GM12878 (cell line): ENCODE results near the gene TMPRSS4. TPM values are rescaled to one million over a fixed set of nuclear protein-coding genes. Genes with fewer than 3 reads are reported as not detected.

ENCODE experiments used
- ATAC-seq: fragments of 200-7000 bp; cut with Tn5 transposase; 3 replicates; pipeline ENCODE4 v1.9.1; 2020; ENCODE audit warnings: mild to moderate bottlenecking, moderate library complexity
- BruUV-seq: library from RNA; stranded (reverse); fragments of 400-500 nt; replicated peaks from 2 replicates; lab custom pipeline; 2021; lab: Mats Ljungman, UMichigan
- CTCF ChIA-PET: fragments of 300-600 bp; sonication (Branson Sonifier 250); formaldehyde crosslinking; extraction: SDS; loops from one replicate; lab custom pipeline; 2021; ENCODE audit warnings: inconsistent platforms; lab: Yijun Ruan, JAX
- POLR2A ChIA-PET: fragments of 350-600 bp; formaldehyde crosslinking; extraction: SDS; loops from one replicate; lab custom pipeline; 2021; ENCODE audit warnings: inconsistent platforms; lab: Charles Lee
- RAD21 ChIA-PET: fragments of 300-600 bp; sonication (Branson Sonifier 250); formaldehyde crosslinking; loops from one replicate; lab custom pipeline; 2023; ENCODE audit warnings: antibody characterized with exemption; ENCODE audit not compliant: unreplicated experiment; lab: Charles Lee
- SMC1A ChIA-PET: fragments of 300-600 bp; sonication (Branson Sonifier 250); formaldehyde crosslinking; loops from one replicate; lab custom pipeline; 2023; ENCODE audit not compliant: unreplicated experiment, uncharacterized antibody; lab: Charles Lee
- DNase-seq: peaks from one replicate; pipeline ENCODE4 v3.0.0-alpha.2; 2011; ENCODE audit warnings: low read depth, low spot score
- FAIRE-seq: peaks from 3 replicates; lab custom pipeline; 2011; peaks lifted over from hg19 to GRCh38; lab: Jason Lieb, UNC
- H2AFZ ChIP-seq: 2 replicates; pipeline ENCODE4 v1.6.0; 2011; ENCODE audit warnings: low read depth, low read length, control low read depth; ENCODE audit not compliant: control insufficient read depth
- H3K27ac ChIP-seq: 2 replicates; pipeline ENCODE4 v1.5.1; 2011; ENCODE audit warnings: control low read depth; ENCODE audit not compliant: control insufficient read depth, insufficient read depth
- H3K27me3 ChIP-seq, 2 experiments: replicated peaks in 1 of 2; 2 replicates each; pipeline versions ENCODE4 v1.6.0 to v1.6.1; 2011; ENCODE audit warnings: low read length in 1 of 2; ENCODE audit not compliant: control insufficient read depth in 2 of 2, insufficient read depth in 2 of 2
- H3K36me3 ChIP-seq, 2 experiments: 2 replicates each; pipeline ENCODE4 v1.5.1; 2011; ENCODE audit warnings: low read length in 1 of 2; ENCODE audit not compliant: control insufficient read depth in 2 of 2, insufficient read depth in 2 of 2
- H3K4me1 ChIP-seq: 2 replicates; pipeline ENCODE4 v1.6.1; 2011; ENCODE audit warnings: mild to moderate bottlenecking, low read length, moderate library complexity, mixed read lengths; ENCODE audit not compliant: control insufficient read depth, insufficient read depth
- H3K4me2 ChIP-seq: 2 replicates; pipeline ENCODE4 v1.6.0; 2011; ENCODE audit warnings: control low read depth; ENCODE audit not compliant: control insufficient read depth, insufficient read depth
- H3K4me3 ChIP-seq: fragments of 200-600 bp; sonication (generic); 2 replicates; pipeline ENCODE4 v1.5.1; 2016
- H3K79me2 ChIP-seq: 2 replicates; pipeline ENCODE4 v1.6.0; 2011; ENCODE audit warnings: low read length; ENCODE audit not compliant: control insufficient read depth, insufficient read depth
- H3K9ac ChIP-seq: 2 replicates; pipeline ENCODE4 v1.8.0; 2011; ENCODE audit warnings: low read length, control low read depth, mixed read lengths; ENCODE audit not compliant: control insufficient read depth, insufficient read depth
- H3K9me3 ChIP-seq: replicated peaks from 3 replicates; pipeline ENCODE4 v1.5.1; 2011; ENCODE audit warnings: mild to moderate bottlenecking, low read length; ENCODE audit not compliant: control insufficient read depth, insufficient read depth
- H4K20me1 ChIP-seq: 2 replicates; pipeline ENCODE4 v1.6.0; 2011; ENCODE audit not compliant: control insufficient read depth, insufficient read depth
- CHD2 ChIP-seq: IDR thresholded peaks from 2 replicates; pipeline ENCODE4 v1.6.1; 2011; ENCODE audit warnings: low read depth, low read length, improper control_type of control experiment, borderline replicate concordance
- POU2F2 ChIP-seq: IDR thresholded peaks from 3 replicates; pipeline ENCODE4 v1.6.1; 2011; ENCODE audit warnings: low read depth, mild to moderate bottlenecking, low read length, borderline replicate concordance
- RELA ChIP-seq: fragments of 450-650 bp; IDR thresholded peaks from 2 replicates; pipeline ENCODE4 v1.8.0; 2014; ENCODE audit warnings: borderline replicate concordance; ENCODE audit not compliant: partially characterized antibody
- RFX5 ChIP-seq: IDR thresholded peaks from 2 replicates; pipeline ENCODE4 v1.6.1; 2011; ENCODE audit warnings: low read depth, low read length, improper control_type of control experiment
- SKIL ChIP-seq: fragments of 450-650 bp; IDR thresholded peaks from 2 replicates; pipeline ENCODE4 v1.6.1; 2017; ENCODE audit warnings: mild to moderate bottlenecking, low read depth, inconsistent platforms; ENCODE audit not compliant: poor library complexity, severe bottlenecking
- SUPT20H ChIP-seq: IDR thresholded peaks from 2 replicates; pipeline ENCODE4 v1.6.1; 2011; ENCODE audit warnings: low read depth, mild to moderate bottlenecking, low read length, moderate library complexity, borderline replicate concordance; ENCODE audit not compliant: control insufficient read depth
- WGBS: methylation state at CpG from one replicate; pipeline ENCODE4 v1.1.6; 2016; ENCODE audit warnings: low lambda C conversion rate; ENCODE audit not compliant: insufficient replicate concordance, insufficient coverage; ENCODE audit errors: missing lambda C conversion rate; 5-methylcytosine and 5-hydroxymethylcytosine counted together
- in situ Hi-C: fragments of 300-500 bp; cut with MboI; formaldehyde crosslinking; loops from 9 replicates; pipeline ENCODE4 v1.14.3; 2018; ENCODE audit warnings: mixed read lengths
- intact Hi-C: fragments of 100-400 bp; cut with micrococcal nuclease; formaldehyde crosslinking; loops from one replicate; pipeline ENCODE4 v1.14.2; 2022; ENCODE audit not compliant: unreplicated experiment
- polyA plus RNA-seq, 11 experiments: library from polyadenylated mRNA; depleted of rRNA in 4 of 11; unstranded in 6 of 11; stranded (reverse) in 5 of 11; fragments of >200 nt; fragmentation: Nextera tagmentation in 4 of 11; fragmentation: Illumina TruSeq in 1 of 11; extraction: Ambion mirVana in 4 of 11; extraction: Trizol in 1 of 11; gene quantifications; 1 replicate in 1 of 11; 2 replicates in 10 of 11; pipeline versions ENCODE4 v1.2.1 to v1.2.3, GENCODE V29; 2011 to 2016; ENCODE audit warnings: inconsistent platforms in 2 of 11, missing spikeins in 2 of 11, low read depth in 1 of 11
- total RNA-seq, 4 experiments: library from RNA; depleted of rRNA in 3 of 4; stranded (reverse); fragments of >200 nt in 3 of 4; fragmentation: Illumina TruSeq in 1 of 4; extraction: Trizol in 1 of 4; gene quantifications; 2 replicates each; pipeline versions ENCODE4 v1.2.1 to v1.2.3, GENCODE V29; 2013 to 2021

Gene TMPRSS4
- total and polyA plus RNA-seq, 10 of the 15 experiments (the other 5 are each of a cell fraction or from before 2014, with no cell fraction given) = 0.14 to 0.26 TPM; not detected in 8

- H3K9me3 ChIP-seq = no peaks in the 10 kb centered on the region
- ChIA-PET POLR2A (no interaction called here), SMC1A (interaction anchor here (1.2 kb wide), 1 partner anchor 18 kb away, joined by 3 read pairs; no protein-coding TSS in a partner anchor), CTCF (interaction anchor here (0.9 to 1.3 kb wide), 3 partner anchors 11 to 360 kb away, joined by 3 read pairs; no protein-coding TSS in a partner anchor), RAD21 (interaction anchor here (1.1 kb wide), 1 partner anchor 31 kb away, joined by 3 read pairs; no protein-coding TSS in a partner anchor)
- no TSS peak for BruUV-seq
- TF ChIP-seq RFX5 (no peak), POU2F2 (no peak), SUPT20H (no peak), SKIL (no peak), CHD2 (no peak), RELA (no peak)
- no peak overlapping the region for H3K4me2 ChIP-seq
- no peak overlapping the region for H2AFZ ChIP-seq
- ATAC-seq (no peak), FAIRE-seq (no peak), DNase-seq (no peak)
- no peak overlapping the region for H3K27ac ChIP-seq
- H3K9ac ChIP-seq = no peak overlapping the region
- peaks cover 1 to 3% of the 10 kb centered on the region in 2 experiments; a peak in 3 of 4 replicates for H3K27me3 ChIP-seq
- intact Hi-C loops (no loop called here), in situ Hi-C loops (no loop called here)
- no peak overlapping the region for H3K4me3 ChIP-seq
- H4K20me1 ChIP-seq = no peaks in the 10 kb centered on the region
- no peaks in the 10 kb centered on the region for H3K4me1 ChIP-seq
- H3K79me2 ChIP-seq = no peaks in the 10 kb centered on the region
- 64% methylated on average over 12 of the region's 12 CpGs for WGBS
- H3K36me3 ChIP-seq = no peaks in the 10 kb centered on the region
Measured at GRCh38 chr11:118167906-118168305, 91.0 kb downstream of the TMPRSS4 start.
